Kidney epithelial cell (primary cell): ENCODE results near the gene ARHGAP22. TPM values are rescaled to one million over a fixed set of nuclear protein-coding genes. Genes with fewer than 3 reads are reported as not detected.

Experiments used
- DNase-seq: peaks from one replicate; pipeline ENCODE4 v3.0.0-alpha.2; 2010; ENCODE audit warnings: low read depth
- H3K27me3 ChIP-seq: 2 replicates; pipeline ENCODE4 v1.6.0; 2011; ENCODE audit warnings: low read length; ENCODE audit not compliant: control insufficient read depth, insufficient read depth
- H3K36me3 ChIP-seq: 2 replicates; pipeline ENCODE4 v1.5.1; 2011; ENCODE audit warnings: low read length; ENCODE audit not compliant: control insufficient read depth, insufficient read depth
- H3K4me3 ChIP-seq: 2 replicates; pipeline ENCODE4 v1.5.1; 2011; ENCODE audit warnings: low read depth, mild to moderate bottlenecking, control low read depth, low read length
- CTCF ChIP-seq: IDR thresholded peaks from 2 replicates; pipeline ENCODE4 v1.5.1; 2011; ENCODE audit warnings: mild to moderate bottlenecking, moderate library complexity, low read length, control low read depth, inconsistent platforms; ENCODE audit not compliant: insufficient read depth, poor library complexity, severe bottlenecking
- total RNA-seq: library from RNA; depleted of rRNA; stranded (reverse); fragments of >200 nt; gene quantifications from 2 replicates; pipeline ENCODE4 v1.2.3, GENCODE V29; 2015

ARHGAP22 gene
- total RNA-seq, 1 donor from 2014 or later: 7.0 TPM

GRCh38 chr10:48463318-48464003, 141.4 kb downstream of the ARHGAP22 start:
- DNase-seq: no peak
- TF ChIP-seq CTCF: no peak
- H3K27me3 ChIP-seq: no peaks in the 10 kb centered on the region
- H3K36me3 ChIP-seq: no peaks in the 10 kb centered on the region
- H3K4me3 ChIP-seq: no peak overlapping the region

GRCh38 chr10:48462482-48463020, 142.3 kb downstream of the ARHGAP22 start:
- no peak overlapping the region for H3K4me3 ChIP-seq
- no peak for TF ChIP-seq CTCF
- H3K36me3 ChIP-seq: no peaks in the 10 kb centered on the region
- DNase-seq: no peak
- no peaks in the 10 kb centered on the region for H3K27me3 ChIP-seq

GRCh38 chr10:48461623-48462481, 143.0 kb downstream of the ARHGAP22 start:
- DNase-seq: no peak
- TF ChIP-seq CTCF: no peak
- Histone ChIP-seq H3K27me3 (no peaks in the 10 kb centered on the region), H3K4me3 (no peak overlapping the region), H3K36me3 (no peaks in the 10 kb centered on the region)

GRCh38 chr10:48460182-48460581, 144.7 kb downstream of the ARHGAP22 start:
- no peak for DNase-seq
- Histone ChIP-seq H3K4me3 (no peak overlapping the region), H3K36me3 (no peaks in the 10 kb centered on the region), H3K27me3 (no peaks in the 10 kb centered on the region)
- TF ChIP-seq CTCF: no peak

- no peak for TF ChIP-seq CTCF
- Histone ChIP-seq H3K36me3 (no peaks in the 10 kb centered on the region), H3K4me3 (no peak overlapping the region), H3K27me3 (no peaks in the 10 kb centered on the region)
- no peak for DNase-seq
Observed at GRCh38 chr10:48459270-48460150, 145.4 kb downstream of the ARHGAP22 start.
